ENCODE results near the gene NXPH3.
"Not testable (repeated sequence)": the region's sequence is repeated elsewhere in the genome, so short reads cannot be mapped to it uniquely, and the experiment has no call there.

NXPH3 gene

GRCh38 chr17:49575679-49576087 lies at the start of gene NXPH3:
Gene NXPH3 (plus strand): TSS chr17:49575871. CDS start chr17:49576220, 349 bp downstream.
- DNase-seq (ENCODE audit: low spot score) = peak; percentile 94

- DNase-seq (ENCODE audit: low spot score) = no peak
Measured at GRCh38 chr17:49527927-49528651, 47.6 kb upstream of the NXPH3 start.

- DNase-seq (ENCODE audit: low spot score) = no peak
Measured at GRCh38 chr17:49528966-49529365, 46.7 kb upstream of the NXPH3 start.

DNA sequence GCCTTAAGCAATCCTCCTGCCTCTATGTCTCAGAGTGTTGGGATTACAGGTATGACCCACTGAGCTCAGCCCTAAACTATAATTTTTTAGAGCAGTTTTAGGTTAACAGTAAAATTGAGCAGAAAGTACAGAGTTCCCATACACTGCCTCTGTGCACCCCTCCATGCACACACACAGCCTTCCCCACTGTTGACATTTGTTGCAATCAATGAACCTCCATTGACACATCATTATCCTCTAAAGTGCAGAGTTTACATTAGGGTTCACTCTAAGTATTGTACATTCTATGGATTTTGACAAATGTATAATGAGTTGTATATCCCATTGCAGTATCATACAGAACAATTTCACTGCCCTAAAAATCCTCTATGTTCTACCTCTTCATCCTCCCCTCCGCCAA lies 45.6 kb upstream of the NXPH3 start:
- no peak for DNase-seq (ENCODE audit: low spot score)

- no peak for DNase-seq (ENCODE audit: low spot score)
Measured at GRCh38 chr17:49543860-49544259, 31.8 kb upstream of the NXPH3 start.

DNA sequence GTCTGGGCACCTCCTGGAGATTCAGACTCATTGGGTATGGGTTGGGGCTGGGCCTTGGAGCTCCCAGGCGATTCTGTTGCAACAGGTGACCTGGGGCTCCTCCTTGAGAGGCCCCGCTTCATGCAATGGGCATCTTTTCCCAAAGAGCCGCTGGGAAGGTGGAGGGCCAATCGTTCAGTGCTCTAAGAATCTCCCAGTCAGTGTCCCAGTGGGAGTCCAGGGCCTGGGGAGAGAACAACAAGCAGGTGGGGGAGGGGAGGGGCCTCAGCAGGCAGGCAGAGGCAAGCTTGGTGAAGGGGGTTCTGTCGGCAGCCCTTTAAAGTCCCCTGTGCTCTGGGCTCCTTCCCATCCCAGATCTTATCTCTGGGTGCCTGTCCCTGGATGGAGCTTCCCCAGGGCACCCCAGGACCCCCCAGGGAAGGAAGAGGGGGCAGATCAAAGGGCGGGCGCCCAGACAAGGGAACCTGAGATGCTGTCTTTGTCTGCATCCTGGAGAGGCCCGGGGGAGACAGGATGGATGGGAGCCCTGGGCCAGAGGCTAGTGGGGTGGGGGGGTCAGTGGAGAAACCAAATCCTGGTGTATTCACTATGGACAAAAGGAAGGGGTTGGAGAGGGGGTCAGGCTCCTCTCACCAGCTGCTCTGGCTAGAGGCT lies 30.5 kb upstream of the NXPH3 start:
- no peak for DNase-seq (ENCODE audit: low spot score)

- DNase-seq (ENCODE audit: low spot score) = no peak
Measured at GRCh38 chr17:49545806-49546545, 29.7 kb upstream of the NXPH3 start.

DNA sequence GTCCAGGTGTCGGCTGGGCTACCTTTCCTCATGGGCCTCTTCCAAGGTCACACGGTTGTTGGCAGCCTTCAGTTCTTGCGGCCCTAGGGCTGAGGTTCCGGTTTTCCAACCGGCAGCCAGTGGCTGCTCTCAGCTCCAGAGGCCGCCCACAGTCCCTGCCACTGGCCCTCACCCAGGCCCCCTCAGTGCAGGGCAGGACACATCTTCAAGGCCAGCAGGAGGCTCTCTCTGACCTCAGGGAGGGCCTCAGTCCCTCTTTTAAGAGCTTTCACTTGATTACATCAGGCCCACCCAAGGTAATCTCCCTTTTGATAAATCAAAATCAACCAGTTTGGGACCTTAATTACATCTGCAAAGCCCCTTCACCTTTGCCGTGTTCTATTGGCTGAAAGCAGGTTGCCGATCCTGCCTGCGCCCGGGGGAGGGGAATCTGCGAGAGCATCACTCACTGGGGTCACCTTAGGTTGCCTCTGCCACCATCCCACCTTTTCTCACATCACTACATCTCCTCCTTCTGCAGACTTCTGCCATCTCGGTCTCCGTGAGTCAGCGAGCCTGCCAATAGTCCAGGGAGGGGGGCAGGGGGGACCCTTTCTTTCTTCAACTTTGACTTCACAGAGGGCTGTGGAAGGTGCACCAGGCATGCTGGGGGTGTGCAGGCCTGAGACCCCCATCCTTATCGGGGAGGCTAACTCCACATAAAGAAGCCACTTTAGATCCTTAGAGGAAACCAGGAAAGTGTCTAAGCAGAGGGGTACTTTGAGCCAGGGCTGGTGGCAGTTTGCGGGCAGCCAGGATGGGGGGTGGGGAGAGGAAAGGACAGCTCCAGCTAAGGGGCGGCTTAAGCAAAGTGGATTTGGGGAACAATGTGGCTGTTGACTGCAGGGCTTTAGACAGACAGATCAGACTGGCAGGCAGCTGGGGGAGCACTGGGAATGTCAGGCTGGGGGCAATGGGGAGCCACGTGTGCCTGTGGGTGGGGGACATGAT lies 28.8 kb upstream of the NXPH3 start:
- DNase-seq (ENCODE audit: low spot score) = no peak

- DNase-seq (ENCODE audit: low spot score) = no peak
Measured at GRCh38 chr17:49547566-49547965, 28.1 kb upstream of the NXPH3 start.

DNA sequence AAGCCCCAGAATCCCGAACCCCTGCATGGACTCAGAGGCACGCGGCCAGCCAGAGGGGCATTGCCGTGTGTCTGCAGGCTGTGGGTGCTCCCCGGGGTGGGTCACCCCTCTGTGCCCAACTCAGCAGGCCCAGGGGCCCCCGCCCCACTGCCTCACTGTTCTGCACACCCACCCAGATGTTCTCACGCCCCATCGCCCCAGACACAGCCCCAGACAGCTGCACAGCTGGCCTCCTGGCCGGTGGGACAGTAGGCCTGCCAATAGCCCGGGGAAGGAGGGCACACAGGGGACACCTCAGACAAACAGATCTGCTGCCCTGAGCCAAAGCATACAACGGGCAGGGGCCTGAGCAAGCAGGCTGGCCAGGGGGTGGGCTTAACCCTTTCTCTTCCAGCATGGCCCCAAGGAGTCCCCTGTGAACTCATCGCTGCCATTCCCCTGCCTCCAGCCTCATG lies 27.6 kb upstream of the NXPH3 start:
- DNase-seq (ENCODE audit: low spot score) = no peak

DNA sequence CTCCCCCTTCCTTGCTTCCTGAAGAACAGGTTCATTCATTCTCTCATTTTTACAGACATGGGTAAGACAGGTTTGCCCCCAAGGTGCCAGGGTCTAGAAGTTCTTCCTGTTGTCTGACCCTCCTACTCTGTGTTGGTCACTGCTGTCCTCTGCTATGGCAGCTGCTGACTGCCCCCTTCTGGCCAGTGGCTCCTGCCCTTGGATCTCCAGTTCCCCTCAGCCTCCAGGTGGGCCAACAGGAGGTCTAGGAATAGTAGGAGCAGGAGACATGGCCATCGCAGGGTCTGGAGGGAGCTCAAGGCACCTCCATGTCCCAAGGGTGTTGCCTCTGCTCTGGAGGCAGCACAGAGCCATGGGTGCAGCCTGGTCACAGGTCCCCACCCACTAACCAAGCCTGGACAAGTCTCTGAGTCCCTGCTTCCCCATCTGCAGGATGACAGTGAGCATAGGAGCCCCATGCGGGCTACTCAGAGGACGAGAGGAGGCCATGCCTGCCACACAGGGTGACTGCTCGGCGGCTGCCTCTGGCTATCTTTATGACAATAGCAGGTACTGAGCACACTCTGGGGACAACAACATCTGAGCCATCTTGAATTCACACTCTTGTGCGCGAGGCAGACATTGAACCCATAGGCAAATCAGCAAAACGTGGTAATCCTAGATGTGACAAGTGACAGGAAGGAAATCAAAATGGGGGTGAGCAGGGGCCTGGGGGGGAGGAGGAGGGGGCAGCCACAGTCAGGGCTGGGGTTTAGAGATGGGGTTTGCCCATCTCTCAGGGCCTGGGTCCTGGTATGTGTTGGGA lies 27.0 kb upstream of the NXPH3 start:
- no peak for DNase-seq (ENCODE audit: low spot score)

GRCh38 chr17:49549311-49549605 lies 26.4 kb upstream of the NXPH3 start:
- no peak for DNase-seq (ENCODE audit: low spot score)

GRCh38 chr17:49549691-49550678 lies 25.7 kb upstream of the NXPH3 start:
- no peak for DNase-seq (ENCODE audit: low spot score)

DNA sequence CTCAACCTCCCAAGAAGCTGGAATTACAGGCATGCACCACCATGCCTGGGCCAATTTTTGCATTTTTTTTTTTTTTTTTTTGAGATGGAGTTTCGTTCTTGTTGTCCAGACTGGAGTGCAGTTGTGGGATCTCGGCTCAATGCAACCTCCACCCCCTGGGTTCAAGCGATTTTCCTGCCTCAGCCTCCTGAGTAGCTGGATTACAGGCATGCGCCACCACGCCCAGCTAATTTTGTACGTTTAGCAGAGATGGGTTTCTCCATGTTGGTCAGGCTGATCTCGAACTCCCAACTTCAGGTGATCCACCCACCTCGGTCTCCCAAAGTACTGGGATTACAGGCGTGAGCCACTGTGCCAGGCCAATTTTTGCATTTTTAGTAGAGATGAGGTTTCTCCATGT lies 24.9 kb upstream of the NXPH3 start:
- DNase-seq (ENCODE audit: low spot score) = not testable (repeated sequence)

DNA sequence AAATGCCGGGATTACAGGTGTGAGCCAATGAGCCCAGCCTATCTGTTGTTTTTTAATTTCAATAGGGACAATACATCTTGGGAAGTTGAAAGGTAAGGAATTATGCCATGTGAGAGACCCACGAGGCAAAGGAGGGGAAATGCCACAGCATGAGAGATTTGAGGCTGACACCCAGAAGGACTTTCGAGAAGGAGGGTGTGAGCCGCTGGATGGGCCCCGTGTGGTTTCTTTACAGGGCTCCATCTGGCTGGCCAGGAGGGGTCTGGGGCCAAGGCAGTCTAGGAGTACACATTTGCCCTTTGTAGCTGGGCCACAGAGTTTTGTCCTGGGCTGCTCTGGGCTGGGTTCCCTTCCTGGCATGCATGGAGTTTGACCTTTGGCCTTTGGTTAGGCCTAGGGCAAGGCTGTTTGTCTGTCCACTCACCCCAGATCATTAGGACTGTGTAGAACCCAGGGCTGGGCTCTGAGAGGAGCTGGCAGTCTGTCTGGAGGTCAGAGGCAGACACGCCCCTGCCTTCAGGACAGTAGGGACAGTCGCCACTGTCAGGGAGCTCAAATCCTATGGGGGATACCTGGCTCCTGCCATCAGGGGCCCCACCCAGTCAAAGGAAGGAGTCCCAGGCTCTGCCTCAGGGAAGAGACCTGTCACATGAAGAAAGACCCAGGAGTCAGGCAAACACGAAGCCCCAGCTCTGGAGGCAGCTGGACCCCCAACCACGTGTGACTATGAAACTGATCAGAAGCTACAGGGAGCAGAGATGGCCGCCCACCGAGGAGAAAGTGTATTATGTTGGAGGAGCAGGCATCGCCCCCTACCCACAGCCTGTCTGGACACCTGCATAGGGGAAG lies 24.2 kb upstream of the NXPH3 start:
- no peak for DNase-seq (ENCODE audit: low spot score)

DNA sequence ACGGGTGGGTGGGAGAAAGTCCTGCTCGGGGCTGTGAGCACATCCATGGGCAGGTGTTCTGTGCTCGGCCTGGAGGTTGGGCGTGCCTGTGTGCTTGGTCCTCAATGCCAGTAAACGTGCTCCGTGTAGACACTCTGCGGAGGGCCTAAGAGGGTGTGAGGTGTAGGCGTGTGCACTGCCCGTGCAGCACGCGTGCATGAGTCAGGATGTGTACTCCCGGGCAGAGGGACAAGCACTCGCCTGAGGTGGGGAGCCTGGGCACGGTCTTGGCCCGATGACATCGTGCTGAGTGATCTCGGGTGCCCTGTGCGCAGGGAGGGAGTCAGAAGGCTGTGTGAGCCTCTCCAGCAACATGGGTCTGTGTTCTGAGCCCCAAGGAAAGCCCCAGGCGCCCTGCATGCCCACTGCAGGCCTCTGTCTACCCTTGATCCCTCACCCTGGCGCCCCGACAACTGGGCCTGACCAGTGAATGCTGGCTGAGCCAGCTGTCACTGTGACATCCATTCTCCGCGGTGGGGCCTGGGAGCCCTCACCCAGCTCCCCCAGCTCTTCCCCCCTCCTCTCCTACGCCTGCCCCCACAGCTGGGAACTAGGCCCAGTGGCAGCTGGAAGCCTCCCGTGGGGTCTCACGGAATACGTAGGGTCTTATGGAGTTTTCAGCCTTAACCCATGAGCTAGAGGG lies 23.5 kb upstream of the NXPH3 start:
- DNase-seq (ENCODE audit: low spot score) = peak; percentile 2

GRCh38 chr17:49553676-49554335 lies 21.9 kb upstream of the NXPH3 start:
- DNase-seq (ENCODE audit: low spot score) = no peak

All from HuH-7 (cell line).